Left ventricle myocardium inferior (tissue), 1 donor: ENCODE results near the gene VGF. TPM values are rescaled to one million over a fixed set of nuclear protein-coding genes. Genes with fewer than 3 reads are reported as not detected.

Experiments
- DNase-seq: peaks from one replicate; pipeline ENCODE4 v3.0.0-alpha.2; 2020
- H3K27ac ChIP-seq: fragments of 200-600 bp; replicated peaks from 2 replicates; pipeline ENCODE4 v1.8.0; 2021
- H3K27me3 ChIP-seq: fragments of 200-600 bp; 2 replicates; pipeline ENCODE4 v1.8.0; 2021; ENCODE audit warnings: low read depth
- H3K36me3 ChIP-seq: fragments of 200-600 bp; 2 replicates; pipeline ENCODE4 v1.8.0; 2021
- H3K4me1 ChIP-seq: fragments of 200-600 bp; 2 replicates; pipeline ENCODE4 v1.8.0; 2021
- H3K4me3 ChIP-seq: fragments of 200-600 bp; 2 replicates; pipeline ENCODE4 v1.8.0; 2021; ENCODE audit warnings: mild to moderate bottlenecking, moderate library complexity
- H3K9me3 ChIP-seq: fragments of 200-600 bp; replicated peaks from 2 replicates; pipeline ENCODE4 v1.8.0; 2021
- intact Hi-C: fragments of 100-400 bp; cut with micrococcal nuclease; formaldehyde crosslinking; loops from one replicate; pipeline ENCODE4 v1.11.0; 2022
- total RNA-seq: library from RNA; stranded (reverse); fragmentation: NEBNext Ultra II Directional; extraction: Animal tissue kit (Norgen Biotek cat#: 25700); gene quantifications from one replicate; pipeline ENCODE4 v1.2.1, GENCODE V29; 2021
- TF ChIP-seq, protein P1 (sequence below): fragments of 200-600 bp; IDR thresholded peaks from 2 replicates; pipeline ENCODE4 v1.8.0; 2021; ENCODE audit warnings: antibody characterized with exemption, mild to moderate bottlenecking, borderline replicate concordance
- donor health status: DM: no; HTN: yes; CAD: no; lungs with severe emphysema.

VGF gene
- total RNA-seq, 1 donor from 2014 or later = not detected

GRCh38 chr7:101159696-101160674 is 5.4 kb downstream of the VGF start:
- peaks cover 35% of the 10 kb centered on the region for H3K36me3 ChIP-seq
- no peak overlapping the region for H3K27ac ChIP-seq
- TF ChIP-seq, protein P1, sequence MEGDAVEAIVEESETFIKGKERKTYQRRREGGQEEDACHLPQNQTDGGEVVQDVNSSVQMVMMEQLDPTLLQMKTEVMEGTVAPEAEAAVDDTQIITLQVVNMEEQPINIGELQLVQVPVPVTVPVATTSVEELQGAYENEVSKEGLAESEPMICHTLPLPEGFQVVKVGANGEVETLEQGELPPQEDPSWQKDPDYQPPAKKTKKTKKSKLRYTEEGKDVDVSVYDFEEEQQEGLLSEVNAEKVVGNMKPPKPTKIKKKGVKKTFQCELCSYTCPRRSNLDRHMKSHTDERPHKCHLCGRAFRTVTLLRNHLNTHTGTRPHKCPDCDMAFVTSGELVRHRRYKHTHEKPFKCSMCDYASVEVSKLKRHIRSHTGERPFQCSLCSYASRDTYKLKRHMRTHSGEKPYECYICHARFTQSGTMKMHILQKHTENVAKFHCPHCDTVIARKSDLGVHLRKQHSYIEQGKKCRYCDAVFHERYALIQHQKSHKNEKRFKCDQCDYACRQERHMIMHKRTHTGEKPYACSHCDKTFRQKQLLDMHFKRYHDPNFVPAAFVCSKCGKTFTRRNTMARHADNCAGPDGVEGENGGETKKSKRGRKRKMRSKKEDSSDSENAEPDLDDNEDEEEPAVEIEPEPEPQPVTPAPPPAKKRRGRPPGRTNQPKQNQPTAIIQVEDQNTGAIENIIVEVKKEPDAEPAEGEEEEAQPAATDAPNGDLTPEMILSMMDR = no peak
- no peaks in the 10 kb centered on the region for H3K9me3 ChIP-seq
- H3K27me3 ChIP-seq = peaks cover 58% of the 10 kb centered on the region
- intact Hi-C loops = no loop called here
- H3K4me1 ChIP-seq = peaks cover 36% of the 10 kb centered on the region
- H3K4me3 ChIP-seq = no peak overlapping the region
- DNase-seq = no peak

- H3K9me3 ChIP-seq = no peaks in the 10 kb centered on the region
- no peak for DNase-seq
- TF ChIP-seq, protein P1 = no peak
- peaks cover 28% of the 10 kb centered on the region for H3K27me3 ChIP-seq
- intact Hi-C loops = no loop called here
- H3K27ac ChIP-seq = no peak overlapping the region
- peaks cover 18% of the 10 kb centered on the region for H3K4me1 ChIP-seq
- peaks cover 35% of the 10 kb centered on the region for H3K36me3 ChIP-seq
- H3K4me3 ChIP-seq = no peak overlapping the region
Measured at GRCh38 chr7:101156866-101157589, 8.3 kb downstream of the VGF start.

DNA sequence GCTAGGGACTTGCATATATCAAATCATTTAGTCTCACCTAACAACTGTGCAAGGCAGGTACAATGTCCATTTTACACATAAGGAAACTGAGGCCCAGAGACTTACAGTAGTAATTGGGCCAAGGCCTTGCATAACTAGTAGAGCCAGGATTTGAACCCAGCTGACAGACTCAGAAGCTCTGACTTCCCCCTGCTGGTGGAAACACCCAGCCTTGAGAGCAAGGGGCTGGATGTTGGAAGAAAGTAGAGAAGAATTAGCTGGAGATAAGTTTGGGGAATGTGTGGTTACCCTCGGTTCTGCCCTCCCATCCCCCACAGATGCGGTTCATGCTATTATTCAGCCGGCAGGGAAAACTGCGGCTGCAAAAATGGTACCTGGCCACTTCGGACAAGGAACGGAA is 9.1 kb downstream of the VGF start:
- H3K9me3 ChIP-seq = no peaks in the 10 kb centered on the region
- peaks cover 18% of the 10 kb centered on the region for H3K4me1 ChIP-seq
- TF ChIP-seq, protein P1 = no peak
- intact Hi-C loops = no loop called here
- H3K4me3 ChIP-seq = no peak overlapping the region
- peaks cover 35% of the 10 kb centered on the region for H3K36me3 ChIP-seq
- no peak overlapping the region for H3K27ac ChIP-seq
- no peak for DNase-seq
- H3K27me3 ChIP-seq = peaks cover 21% of the 10 kb centered on the region

DNA sequence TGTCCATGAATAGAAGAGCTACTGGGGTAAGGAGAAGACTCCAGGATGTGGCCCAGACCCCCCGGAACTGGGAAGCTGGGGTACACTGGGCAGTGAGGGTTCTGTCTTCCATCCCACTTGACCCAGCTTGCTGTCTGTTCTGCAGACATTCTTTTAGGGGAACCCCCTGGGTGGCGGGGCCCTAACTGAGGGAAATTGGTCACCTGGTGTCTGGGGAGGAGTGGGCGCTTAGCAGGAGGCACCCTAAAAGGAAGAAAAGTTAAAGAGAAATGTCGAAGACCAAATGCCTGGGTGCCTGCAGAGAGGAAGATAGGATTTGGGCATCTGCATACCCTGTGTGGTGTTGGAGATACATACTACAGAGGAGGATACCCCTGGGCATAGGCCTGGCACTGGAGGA is 10.1 kb downstream of the VGF start:
- no peak for DNase-seq
- Histone ChIP-seq H3K4me1 (peaks cover 18% of the 10 kb centered on the region), H3K27me3 (peaks cover 11% of the 10 kb centered on the region), H3K36me3 (peaks cover 32% of the 10 kb centered on the region), H3K9me3 (no peaks in the 10 kb centered on the region), H3K4me3 (peak overlapping the region; percentile 94), H3K27ac (no peak overlapping the region)
- TF ChIP-seq, protein P1 = no peak
- intact Hi-C loops = no loop called here

DNA sequence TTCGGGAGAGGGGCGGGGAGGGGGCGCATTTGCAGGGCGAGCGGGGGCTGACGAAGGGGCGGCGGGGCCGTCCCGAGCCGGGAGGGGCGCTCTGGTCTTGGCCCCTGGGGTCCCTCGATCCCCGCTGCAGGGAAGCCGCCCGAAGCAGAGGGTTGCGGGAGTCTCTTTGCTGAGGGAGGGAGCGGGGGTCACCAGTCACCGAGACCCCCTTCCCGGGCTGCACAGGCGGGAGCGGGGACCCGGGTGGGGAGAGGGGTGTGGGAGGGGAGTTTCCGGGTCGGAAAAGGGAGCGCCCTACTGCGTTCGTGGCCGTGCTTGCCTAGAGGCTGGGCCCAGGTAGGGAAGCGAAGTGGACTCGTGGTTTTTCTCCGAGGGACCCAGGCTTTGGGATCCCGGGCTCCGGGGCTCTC is 10.7 kb downstream of the VGF start:
- intact Hi-C loops = no loop called here
- Histone ChIP-seq H3K36me3 (peaks cover 28% of the 10 kb centered on the region), H3K9me3 (no peaks in the 10 kb centered on the region), H3K27ac (peak overlapping the region; percentile 19), H3K4me3 (peak overlapping the region; percentile 94), H3K4me1 (peaks cover 18% of the 10 kb centered on the region), H3K27me3 (peaks cover 11% of the 10 kb centered on the region)
- TF ChIP-seq, protein P1 = no peak
- DNase-seq = no peak
